Middle frontal gyrus (tissue), 1 donor: Measurements from ENCODE around the gene B4GALNT4.
"Not testable (repeated sequence)": the region's sequence is repeated elsewhere in the genome, so short reads cannot be mapped to it uniquely, and the experiment has no call there.

Experiments used
- DNase-seq: peaks from one replicate; pipeline ENCODE4 v3.0.0-alpha.2; 2015; ENCODE audit warnings: low spot score; ENCODE audit errors: extremely low spot score

The B4GALNT4 gene

DNA sequence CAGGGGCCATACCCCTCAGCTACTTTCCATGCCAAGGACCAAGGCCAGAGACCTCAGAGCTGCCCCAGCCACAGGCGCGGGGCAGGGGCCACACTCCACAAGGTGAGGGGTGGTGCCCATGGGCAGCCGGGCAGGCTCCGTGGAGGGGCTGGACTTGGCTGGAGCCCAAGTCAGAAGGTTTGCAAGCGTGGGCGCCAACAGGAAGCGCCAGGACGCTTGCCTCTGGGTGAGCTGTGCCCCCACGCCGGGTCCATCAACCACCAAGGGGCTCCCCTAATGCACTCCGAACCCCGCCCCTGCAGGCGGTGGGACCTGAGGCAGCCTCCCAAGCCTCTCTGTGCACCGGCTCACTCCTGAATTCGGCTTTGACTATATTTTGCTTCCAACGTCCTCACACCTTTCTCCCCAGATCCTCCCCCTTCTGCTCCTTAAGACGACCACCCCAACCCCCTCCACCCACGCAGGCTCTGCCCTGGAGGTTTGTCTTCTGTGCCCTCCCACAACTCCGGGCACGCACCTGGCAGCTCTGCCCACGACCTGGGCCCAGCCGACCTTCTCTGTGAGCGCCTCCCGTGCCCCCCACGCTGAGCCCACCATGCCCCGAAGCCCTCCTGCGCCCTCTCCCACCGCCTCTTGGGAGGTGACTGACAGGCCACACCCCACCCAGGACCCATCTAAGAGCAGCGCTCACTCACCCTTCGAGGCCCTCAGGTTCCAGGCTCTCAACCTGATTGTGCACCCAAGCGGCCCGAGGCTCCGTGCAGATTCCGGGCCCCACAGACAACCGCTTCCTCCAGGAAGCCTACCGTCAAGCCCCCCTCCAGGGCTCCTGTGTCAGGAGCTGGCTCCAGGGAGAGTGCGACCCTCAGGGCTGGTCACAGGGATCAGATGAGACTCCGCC is 22.1 kb downstream of the B4GALNT4 start:
- DNase-seq, result no peak

GRCh38 chr11:392102-392777 is 22.9 kb downstream of the B4GALNT4 start:
- no peak for DNase-seq

GRCh38 chr11:393219-394033 is 24.1 kb downstream of the B4GALNT4 start:
- DNase-seq, result no peak

- no peak for DNase-seq
These were observed 24.9 kb downstream of the B4GALNT4 start, which contains the start of gene PKP3 for GRCh38 chr11:394034-394857. Gene PKP3 (plus strand): TSS chr11:394209. CDS start chr11:394293, 84 bp downstream.

- no peak for DNase-seq
These were observed 25.8 kb downstream of the B4GALNT4 start for GRCh38 chr11:394858-395655.

- DNase-seq, result no peak
These were observed 26.6 kb downstream of the B4GALNT4 start for GRCh38 chr11:395866-396265.

GRCh38 chr11:396511-396947 is 27.2 kb downstream of the B4GALNT4 start:
- no peak for DNase-seq

- no peak for DNase-seq
These were observed 27.7 kb downstream of the B4GALNT4 start for GRCh38 chr11:396948-397548.

DNA sequence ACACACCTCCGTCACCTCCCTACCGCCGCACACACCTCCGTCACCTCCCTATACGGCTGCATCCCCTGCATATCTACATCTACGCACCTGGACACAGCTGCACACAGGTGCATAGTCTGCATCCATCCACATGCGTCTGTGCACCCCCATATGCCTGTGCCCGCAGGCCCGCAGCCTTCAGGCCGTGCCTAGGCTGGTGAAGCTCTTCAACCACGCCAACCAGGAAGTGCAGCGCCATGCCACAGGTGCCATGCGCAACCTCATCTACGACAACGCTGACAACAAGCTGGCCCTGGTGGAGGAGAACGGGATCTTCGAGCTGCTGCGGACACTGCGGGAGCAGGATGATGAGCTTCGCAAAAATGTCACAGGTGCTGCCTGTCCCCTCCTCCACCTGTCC is 29.5 kb downstream of the B4GALNT4 start:
- no peak for DNase-seq

DNA sequence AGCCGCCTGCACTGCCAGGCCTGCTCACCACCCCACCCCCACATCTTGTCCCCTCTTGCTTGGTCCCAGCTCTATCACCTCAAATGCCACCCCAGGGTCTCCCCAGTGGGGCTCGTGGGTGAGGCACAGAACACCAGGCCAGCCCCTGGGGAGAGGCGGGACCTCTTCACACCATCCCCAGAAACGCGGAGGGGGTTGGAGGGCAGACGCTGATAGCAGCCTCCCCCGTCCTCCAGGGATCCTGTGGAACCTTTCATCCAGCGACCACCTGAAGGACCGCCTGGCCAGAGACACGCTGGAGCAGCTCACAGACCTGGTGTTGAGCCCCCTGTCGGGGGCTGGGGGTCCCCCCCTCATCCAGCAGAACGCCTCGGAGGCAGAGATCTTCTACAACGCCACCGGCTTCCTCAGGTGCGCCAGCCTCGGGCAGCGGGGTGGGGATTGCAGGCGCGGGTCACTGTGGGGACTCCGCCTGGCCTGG is 30.5 kb downstream of the B4GALNT4 start:
- no peak for DNase-seq

DNA sequence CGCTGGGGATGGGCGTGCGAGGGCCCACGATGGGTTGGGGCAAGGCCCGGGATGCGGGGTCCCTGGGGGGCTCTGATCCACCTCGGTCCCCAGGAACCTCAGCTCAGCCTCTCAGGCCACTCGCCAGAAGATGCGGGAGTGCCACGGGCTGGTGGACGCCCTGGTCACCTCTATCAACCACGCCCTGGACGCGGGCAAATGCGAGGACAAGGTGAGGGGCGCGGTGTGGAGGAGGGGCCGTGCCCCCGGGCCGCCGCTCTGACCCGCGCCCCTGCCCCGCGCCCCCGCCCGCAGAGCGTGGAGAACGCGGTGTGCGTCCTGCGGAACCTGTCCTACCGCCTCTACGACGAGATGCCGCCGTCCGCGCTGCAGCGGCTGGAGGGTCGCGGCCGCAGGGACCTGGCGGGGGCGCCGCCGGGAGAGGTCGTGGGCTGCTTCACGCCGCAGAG is 31.0 kb downstream of the B4GALNT4 start:
- no peak for DNase-seq

DNA sequence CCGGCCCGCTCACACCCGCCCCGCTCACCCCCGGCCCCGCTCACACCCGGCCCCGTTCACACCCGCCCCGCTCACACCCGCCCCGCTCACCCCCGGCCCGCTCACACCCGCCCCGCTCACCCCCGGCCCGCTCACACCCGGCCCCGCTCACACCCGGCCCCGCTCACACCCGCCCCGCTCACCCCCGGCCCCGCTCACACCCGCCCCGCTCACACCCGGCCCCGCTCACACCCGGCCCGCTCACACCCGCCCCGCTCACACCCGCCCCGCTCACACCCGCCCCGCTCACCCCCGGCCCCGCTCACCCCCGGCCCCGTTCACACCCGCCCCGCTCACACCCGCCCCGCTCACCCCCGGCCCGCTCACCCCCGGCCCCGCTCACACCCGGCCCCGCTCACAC is 31.9 kb downstream of the B4GALNT4 start:
- DNase-seq, result not testable (repeated sequence)

GRCh38 chr11:403021-403760 is 33.9 kb downstream of the B4GALNT4 start:
- DNase-seq, result no peak

GRCh38 chr11:403761-404431 is 34.6 kb downstream of the B4GALNT4 start:
- no peak for DNase-seq

GRCh38 chr11:404551-405264 is 35.4 kb downstream of the B4GALNT4 start:
- no peak for DNase-seq

DNA sequence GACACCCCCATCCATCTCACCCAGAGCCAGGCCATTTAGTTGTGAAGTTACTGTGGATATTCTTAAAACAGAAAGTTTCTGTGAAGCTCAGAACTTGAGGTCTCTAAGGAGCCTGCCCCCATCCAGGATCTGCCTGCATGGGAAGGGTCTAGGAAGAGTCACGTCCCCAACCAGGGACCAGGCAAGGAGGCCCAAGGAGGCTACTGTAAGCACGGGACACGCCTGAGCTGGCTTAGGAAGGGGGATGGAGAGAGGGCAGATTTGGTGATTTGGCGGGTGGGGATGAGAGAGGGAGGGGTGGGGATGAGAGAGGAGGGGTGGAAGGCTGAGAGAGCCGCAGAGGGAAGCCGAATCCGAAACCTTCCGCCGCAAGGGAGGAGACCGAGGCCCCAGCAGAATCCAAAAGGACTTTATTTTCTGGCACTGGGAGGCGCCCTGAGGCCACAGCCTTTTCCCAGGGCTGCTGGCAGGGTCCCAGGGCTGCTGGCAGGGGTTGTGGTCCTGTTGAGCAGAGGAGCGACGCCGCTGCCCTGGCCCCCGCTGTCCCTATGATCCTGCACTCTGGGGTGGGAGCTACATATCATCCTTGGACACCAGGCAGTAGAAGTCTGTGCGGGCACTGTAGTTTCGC is 36.1 kb downstream of the B4GALNT4 start:
- DNase-seq, result no peak
